Esophagus muscularis mucosa (tissue), 4 donors: ENCODE measurements around the gene CHRNG. TPM values are rescaled to one million over a fixed set of nuclear protein-coding genes. Genes with fewer than 3 reads are reported as not detected.

Experiments used
- DNase-seq: peaks from one replicate; pipeline ENCODE4 v3.0.0-alpha.2; 2017; ENCODE audit errors: extremely low spot score
- H3K27ac ChIP-seq, 4 donors: fragments of 200-600 bp; sonication (generic); replicated peaks in 1 of 4; 1 replicate in 3 of 4; 2 replicates in 1 of 4; pipeline ENCODE4 v1.5.1; 2016 to 2019; ENCODE audit warnings: mild to moderate bottlenecking in 1 of 4
- H3K27me3 ChIP-seq, 4 donors: fragments of 200-600 bp; sonication (generic); one replicate each; pipeline versions ENCODE4 v1.5.1 to v1.6.0; 2016 to 2019
- H3K36me3 ChIP-seq, 4 donors: fragments of 200-600 bp; sonication (generic); one replicate each; pipeline ENCODE4 v1.5.1; 2016 to 2019
- H3K4me1 ChIP-seq, 4 donors: fragments of 200-600 bp; sonication (generic); one replicate each; pipeline ENCODE4 v1.5.1; 2016 to 2019
- H3K4me3 ChIP-seq, 4 donors: fragments of 200-600 bp; sonication (generic); 1 replicate in 2 of 4; 2 replicates in 2 of 4; pipeline ENCODE4 v1.5.1; 2016 to 2019; ENCODE audit warnings: mild to moderate bottlenecking in 4 of 4, moderate library complexity in 1 of 4
- H3K9me3 ChIP-seq, 4 donors: fragments of 200-600 bp; sonication (generic); 1 replicate in 3 of 4; 2 replicates in 1 of 4; pipeline ENCODE4 v1.5.1; 2016 to 2019
- EP300 ChIP-seq: sonication (generic); formaldehyde crosslinking; IDR thresholded peaks from one replicate; pipeline ENCODE4 v1.6.1; 2017; ENCODE audit warnings: antibody characterized with exemption
- POLR2A ChIP-seq: fragments of 450-650 bp; IDR thresholded peaks from one replicate; pipeline ENCODE4 v1.6.1; 2017; ENCODE audit warnings: antibody characterized with exemption, moderate library complexity, mild to moderate bottlenecking, low read depth
- POLR2AphosphoS5 ChIP-seq, 2 donors: sonication (generic); formaldehyde crosslinking; IDR thresholded peaks; one replicate each; pipeline ENCODE4 v1.6.1; 2017; ENCODE audit warnings: antibody characterized with exemption in 2 of 2
- WGBS: methylation state at CpG from one replicate; pipeline ENCODE4 v1.1.5; 2018; 5-methylcytosine and 5-hydroxymethylcytosine counted together
- intact Hi-C: fragments of 100-400 bp; cut with DNase I; formaldehyde crosslinking; loops from one replicate; pipeline ENCODE4 v1.15.1; 2023
- total RNA-seq, 4 donors: library from RNA; depleted of rRNA; stranded (reverse); fragments of >200 nt; gene quantifications; one replicate each; pipeline versions ENCODE4 v1.1.0 to v1.2.1, GENCODE V29; 2016
- TF ChIP-seq, protein P1 (sequence below), 3 experiments: fragments of 200-600 bp in 2 of 3; fragments of 450-650 bp in 1 of 3; sonication (generic) in 2 of 3; IDR thresholded peaks; one replicate each; pipeline ENCODE4 v1.5.1; 2017 to 2019; ENCODE audit warnings: antibody characterized with exemption in 3 of 3, mild to moderate bottlenecking in 2 of 3, moderate library complexity in 1 of 3

CHRNG gene
- total RNA-seq, 4 donors from 2014 or later: not detected

DNA sequence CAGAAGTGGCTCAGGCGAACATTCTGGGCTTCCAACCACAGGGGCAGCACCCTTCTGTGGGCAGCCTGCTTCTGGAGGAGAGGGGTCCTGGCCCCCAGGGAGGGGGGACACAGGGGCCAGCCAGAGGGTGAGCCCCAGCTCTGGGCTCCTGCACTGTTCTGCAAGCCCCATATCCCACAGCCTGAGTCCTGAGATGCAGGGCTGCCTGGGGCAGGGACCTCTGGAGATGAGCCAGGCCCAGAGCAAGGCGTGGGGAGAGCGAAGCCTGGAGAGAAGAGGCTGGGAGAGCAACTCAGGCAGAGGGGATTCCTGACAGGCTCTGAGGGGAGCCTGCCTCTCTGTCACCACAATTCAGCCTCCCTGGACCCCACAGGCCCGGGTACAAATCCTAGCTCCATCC lies 32.8 kb upstream of the CHRNG start:
- TF ChIP-seq POLR2AphosphoS5 (IDR thresholded peaks at IDR 0.05): no peak
- no peak for TF ChIP-seq POLR2A
- TF ChIP-seq EP300: no peak
- TF ChIP-seq, protein P1, sequence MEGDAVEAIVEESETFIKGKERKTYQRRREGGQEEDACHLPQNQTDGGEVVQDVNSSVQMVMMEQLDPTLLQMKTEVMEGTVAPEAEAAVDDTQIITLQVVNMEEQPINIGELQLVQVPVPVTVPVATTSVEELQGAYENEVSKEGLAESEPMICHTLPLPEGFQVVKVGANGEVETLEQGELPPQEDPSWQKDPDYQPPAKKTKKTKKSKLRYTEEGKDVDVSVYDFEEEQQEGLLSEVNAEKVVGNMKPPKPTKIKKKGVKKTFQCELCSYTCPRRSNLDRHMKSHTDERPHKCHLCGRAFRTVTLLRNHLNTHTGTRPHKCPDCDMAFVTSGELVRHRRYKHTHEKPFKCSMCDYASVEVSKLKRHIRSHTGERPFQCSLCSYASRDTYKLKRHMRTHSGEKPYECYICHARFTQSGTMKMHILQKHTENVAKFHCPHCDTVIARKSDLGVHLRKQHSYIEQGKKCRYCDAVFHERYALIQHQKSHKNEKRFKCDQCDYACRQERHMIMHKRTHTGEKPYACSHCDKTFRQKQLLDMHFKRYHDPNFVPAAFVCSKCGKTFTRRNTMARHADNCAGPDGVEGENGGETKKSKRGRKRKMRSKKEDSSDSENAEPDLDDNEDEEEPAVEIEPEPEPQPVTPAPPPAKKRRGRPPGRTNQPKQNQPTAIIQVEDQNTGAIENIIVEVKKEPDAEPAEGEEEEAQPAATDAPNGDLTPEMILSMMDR (IDR thresholded peaks at IDR 0.05): no peak
- intact Hi-C loops: no loop called here
- DNase-seq: no peak
- H3K4me3 ChIP-seq: no peak overlapping the region
- H3K27me3 ChIP-seq: peaks cover 0 to 43% (median 9%) of the 10 kb centered on the region in 4 donors
- no peaks in the 10 kb centered on the region for H3K9me3 ChIP-seq
- 84% methylated on average over 3 of the region's 4 CpGs for WGBS
- H3K36me3 ChIP-seq: no peaks in the 10 kb centered on the region
- peaks cover 2 to 23% (median 22%) of the 10 kb centered on the region in 4 donors for H3K4me1 ChIP-seq
- no peak overlapping the region for H3K27ac ChIP-seq

DNA sequence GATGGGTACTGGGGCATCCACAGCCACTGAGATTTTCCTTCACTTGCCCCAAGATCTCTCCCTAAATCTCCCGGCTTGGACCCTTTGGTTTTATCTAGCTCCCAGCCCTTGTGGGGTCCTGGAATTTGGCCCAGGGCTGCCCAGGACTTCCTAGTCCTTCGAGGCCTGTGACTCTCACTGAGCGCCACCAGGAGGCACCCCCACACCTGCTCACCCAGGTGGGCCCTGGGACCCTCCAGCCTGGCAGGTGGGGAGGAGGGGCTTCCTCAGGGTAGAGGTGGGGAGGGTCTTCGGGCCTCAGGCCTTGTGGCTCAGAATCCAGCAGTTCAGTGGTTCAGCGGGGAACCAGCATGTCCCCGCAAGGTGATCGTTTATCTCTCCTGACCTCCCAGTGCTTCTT lies 31.2 kb upstream of the CHRNG start:
- intact Hi-C loops: no loop called here
- Histone ChIP-seq H3K27me3 (peaks cover 0 to 48% (median 5%) of the 10 kb centered on the region in 4 donors), H3K4me3 (no peak overlapping the region), H3K9me3 (no peaks in the 10 kb centered on the region), H3K4me1 (peaks cover 0 to 8% (median 7%) of the 10 kb centered on the region in 4 donors), H3K27ac (no peak overlapping the region), H3K36me3 (no peaks in the 10 kb centered on the region)
- TF ChIP-seq POLR2A (no peak), EP300 (no peak)
- TF ChIP-seq, protein P1 (IDR thresholded peaks at IDR 0.05): no peak
- WGBS: 94% methylated on average over 3 of the region's 7 CpGs
- no peak for DNase-seq

DNA sequence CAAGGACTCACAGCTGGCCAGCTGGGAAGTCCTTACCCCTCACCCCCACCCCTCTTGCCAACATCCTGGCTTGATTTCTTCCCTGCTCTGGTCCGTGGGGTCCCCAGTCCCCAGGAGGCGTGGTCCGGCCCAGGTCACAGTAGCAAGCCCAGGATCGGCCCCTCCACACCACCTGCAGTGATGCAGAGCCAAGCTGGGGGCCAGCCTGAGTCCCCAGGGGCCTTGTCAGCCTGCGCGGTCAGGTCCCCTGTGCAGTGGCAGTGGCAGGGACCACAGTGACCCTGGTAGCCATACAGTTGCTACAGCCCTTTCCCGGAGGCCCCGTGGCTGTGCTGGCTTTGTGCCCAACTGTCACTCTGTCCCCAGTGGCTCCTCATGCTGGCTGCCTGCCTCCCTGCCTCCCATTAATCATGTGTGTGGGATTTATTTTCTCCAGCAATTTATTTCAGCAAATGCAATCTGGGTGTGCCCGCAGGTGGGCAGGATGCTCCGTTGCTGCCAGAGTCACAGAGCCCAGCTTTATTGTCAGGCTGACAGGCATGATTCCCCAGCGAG lies 28.1 kb upstream of the CHRNG start:
- Histone ChIP-seq H3K4me3 (no peak overlapping the region), H3K36me3 (no peaks in the 10 kb centered on the region), H3K4me1 (no peaks in the 10 kb centered on the region), H3K9me3 (no peaks in the 10 kb centered on the region), H3K27ac (no peak overlapping the region), H3K27me3 (peaks cover 0 to 35% (median 0%) of the 10 kb centered on the region in 4 donors)
- WGBS: 80% methylated on average over 1 of the region's 11 CpGs
- intact Hi-C loops: no loop called here
- TF ChIP-seq POLR2A: no peak
- DNase-seq: no peak

DNA sequence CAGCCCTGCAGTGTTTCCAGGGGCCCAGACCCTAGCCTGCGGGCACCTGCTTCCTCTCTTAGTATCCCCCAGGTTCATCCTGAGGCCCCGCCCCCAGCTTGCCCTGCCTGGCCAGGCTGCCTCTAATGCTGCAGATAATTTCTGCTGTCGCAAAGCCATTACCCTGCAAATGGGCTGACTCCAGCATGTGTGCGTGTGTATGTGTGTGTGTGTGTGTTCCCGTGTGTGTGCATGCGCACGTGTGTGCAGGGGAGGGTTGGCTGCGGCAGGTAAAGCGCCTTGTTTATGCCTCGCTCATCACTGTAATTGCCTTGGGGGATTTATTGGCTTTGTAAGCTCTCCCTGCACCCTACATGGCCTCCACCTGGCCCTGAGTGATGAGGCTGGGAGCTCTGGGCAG lies 26.9 kb upstream of the CHRNG start:
- Histone ChIP-seq H3K4me3 (no peak overlapping the region), H3K27me3 (peaks cover 0 to 34% (median 0%) of the 10 kb centered on the region in 4 donors), H3K27ac (no peak overlapping the region), H3K36me3 (no peaks in the 10 kb centered on the region), H3K4me1 (no peaks in the 10 kb centered on the region), H3K9me3 (no peaks in the 10 kb centered on the region)
- 85% methylated on average over 6 of the region's 10 CpGs for WGBS
- intact Hi-C loops: no loop called here
- DNase-seq: no peak
- TF ChIP-seq POLR2AphosphoS5 (IDR thresholded peaks at IDR 0.05) (no peak), POLR2A (no peak), EP300 (no peak)
- TF ChIP-seq, protein P1 (IDR thresholded peaks at IDR 0.05): no peak

DNA sequence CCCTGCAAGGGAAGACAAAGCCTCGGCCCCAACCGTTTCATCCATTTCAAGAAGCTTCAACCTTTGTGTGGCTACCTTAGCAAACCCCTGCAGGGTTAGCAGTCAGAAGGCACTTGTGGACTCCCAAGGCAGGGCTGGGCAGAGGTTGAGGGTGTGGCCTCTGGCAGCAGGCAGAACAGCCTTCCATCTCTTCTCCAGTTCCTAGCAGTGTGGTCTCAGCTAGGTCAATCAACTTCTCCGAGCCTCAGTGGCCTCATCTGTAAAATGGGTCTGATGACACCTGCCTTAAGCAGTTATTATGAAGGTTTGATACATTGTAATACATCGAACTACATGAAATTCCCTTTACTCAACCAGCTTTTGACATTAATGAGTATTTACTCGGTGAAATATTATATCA lies 26.1 kb upstream of the CHRNG start:
- Histone ChIP-seq H3K36me3 (no peaks in the 10 kb centered on the region), H3K27ac (no peak overlapping the region), H3K9me3 (no peaks in the 10 kb centered on the region), H3K27me3 (peaks cover 0 to 40% (median 0%) of the 10 kb centered on the region in 4 donors), H3K4me1 (no peaks in the 10 kb centered on the region), H3K4me3 (no peak overlapping the region)
- no peak for TF ChIP-seq POLR2A
- no peak for DNase-seq
- 76% methylated on average over 5 of the region's 5 CpGs for WGBS
- intact Hi-C loops: no loop called here

DNA sequence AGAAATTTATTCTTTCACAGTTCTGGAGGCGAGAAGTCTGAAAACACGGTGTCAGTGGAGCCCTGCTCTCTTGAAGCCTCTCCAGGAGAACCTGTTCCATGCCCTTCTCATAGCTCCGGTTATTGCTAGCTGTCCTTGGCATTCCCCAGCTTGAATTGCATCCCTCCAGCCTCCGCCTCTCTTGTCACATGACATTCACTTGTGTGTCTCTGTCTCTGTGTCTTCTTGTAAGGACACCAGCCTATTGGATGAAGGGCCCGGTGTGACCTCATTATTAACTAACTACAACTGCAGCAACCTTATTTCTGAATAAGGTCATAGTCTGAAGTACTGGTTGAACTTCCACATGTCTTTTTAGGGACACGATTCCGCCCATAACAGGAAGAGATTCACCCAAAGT lies 23.9 kb upstream of the CHRNG start:
- Histone ChIP-seq H3K36me3 (no peaks in the 10 kb centered on the region), H3K27ac (no peak overlapping the region), H3K4me1 (no peaks in the 10 kb centered on the region), H3K27me3 (peaks cover 0 to 62% (median 0%) of the 10 kb centered on the region in 4 donors), H3K9me3 (no peaks in the 10 kb centered on the region), H3K4me3 (no peak overlapping the region)
- no peak for TF ChIP-seq EP300
- no peak for TF ChIP-seq POLR2AphosphoS5 (IDR thresholded peaks at IDR 0.05)
- TF ChIP-seq, protein P1 (IDR thresholded peaks at IDR 0.05): no peak
- no peak for TF ChIP-seq POLR2A
- WGBS: 91% methylated on average over 7 of the region's 7 CpGs
- intact Hi-C loops: no loop called here
- no peak for DNase-seq
